HepG2 (cell line): Measurements from ENCODE around the gene PBX4. TPM values are rescaled to one million over a fixed set of nuclear protein-coding genes. Genes with fewer than 3 reads are reported as not detected.

ENCODE experiments used
- DR1 ChIP-seq: sonication (generic); formaldehyde crosslinking; IDR thresholded peaks from 2 replicates; pipeline ENCODE4 v1.8.0; 2021; ENCODE audit warnings: mild to moderate bottlenecking, missing genetic modification reagents, inconsistent platforms
- EP300 ChIP-seq, 3 experiments: sonication (generic) in 1 of 3; formaldehyde crosslinking in 1 of 3; IDR thresholded peaks; 2 replicates each; pipeline versions ENCODE4 v1.5.1 to v1.6.1; 2011 to 2020; ENCODE audit warnings: low read depth in 2 of 3, low read length in 2 of 3, borderline replicate concordance in 1 of 3, improper control_type of control experiment in 1 of 3, mild to moderate bottlenecking in 1 of 3, missing genetic modification reagents in 1 of 3, moderate library complexity in 1 of 3
- MAFK ChIP-seq, 2 experiments: IDR thresholded peaks in 1 of 2; conservative IDR thresholded peaks in 1 of 2; 2 replicates each; pipeline ENCODE4 v1.6.1; 2011; ENCODE audit warnings: improper control_type of control experiment in 2 of 2, low read length in 2 of 2
- MTF2 ChIP-seq: sonication (generic); formaldehyde crosslinking; IDR thresholded peaks from 2 replicates; pipeline ENCODE4 v1.5.0; 2020; ENCODE audit warnings: missing genetic modification reagents, borderline replicate concordance
- RBAK ChIP-seq: sonication (generic); formaldehyde crosslinking; IDR thresholded peaks from 2 replicates; pipeline ENCODE4 v1.5.1; 2020; ENCODE audit warnings: mild to moderate bottlenecking, missing genetic modification reagents
- RBFOX2 ChIP-seq: fragments of 200-400 bp; formaldehyde crosslinking; IDR thresholded peaks from 2 replicates; pipeline ENCODE4 v1.6.1; 2017; ENCODE audit warnings: low read depth, mild to moderate bottlenecking, low read length
- SMC3 ChIP-seq: IDR thresholded peaks from 2 replicates; pipeline ENCODE4 v1.6.1; 2011; ENCODE audit warnings: low read length, improper control_type of control experiment
- SRSF9 ChIP-seq: fragments of 200-400 bp; formaldehyde crosslinking; IDR thresholded peaks from 2 replicates; pipeline ENCODE4 v1.6.1; 2018; ENCODE audit warnings: borderline replicate concordance, mild to moderate bottlenecking, low read depth, low read length; ENCODE audit not compliant: insufficient read depth, poor library complexity, severe bottlenecking
- TCF7L2 ChIP-seq: IDR thresholded peaks from 2 replicates; pipeline ENCODE4 v1.6.1; 2011; ENCODE audit warnings: mild to moderate bottlenecking, low read depth, low read length, moderate library complexity
- ZNF251 ChIP-seq: sonication (generic); formaldehyde crosslinking; IDR thresholded peaks from 2 replicates; pipeline ENCODE4 v1.9.0; 2021; ENCODE audit warnings: mild to moderate bottlenecking, missing genetic modification reagents
- ZNF510 ChIP-seq: sonication (generic); formaldehyde crosslinking; IDR thresholded peaks from 2 replicates; pipeline ENCODE4 v1.4.0; 2020; ENCODE audit warnings: low read depth, mild to moderate bottlenecking, missing genetic modification reagents
- ZNF513 ChIP-seq: sonication (generic); formaldehyde crosslinking; conservative IDR thresholded peaks from 2 replicates; pipeline ENCODE4 v1.5.0; 2020; ENCODE audit warnings: missing genetic modification reagents
- ZNF569 ChIP-seq: sonication (generic); formaldehyde crosslinking; IDR thresholded peaks from 2 replicates; pipeline ENCODE4 v1.5.0; 2020; ENCODE audit warnings: mild to moderate bottlenecking, missing genetic modification reagents, moderate library complexity, borderline replicate concordance
- ZNF570 ChIP-seq: sonication (generic); formaldehyde crosslinking; IDR thresholded peaks from 2 replicates; pipeline ENCODE4 v1.4.0; 2020; ENCODE audit warnings: mild to moderate bottlenecking, missing genetic modification reagents, borderline replicate concordance
- ZNF7 ChIP-seq: IDR thresholded peaks from 2 replicates; pipeline ENCODE4 v1.6.1; 2016; ENCODE audit warnings: missing biosample characterization, missing genetic modification reagents
- ZNF709 ChIP-seq: sonication (generic); formaldehyde crosslinking; IDR thresholded peaks from 2 replicates; pipeline ENCODE4 v1.5.0; 2020; ENCODE audit warnings: mild to moderate bottlenecking, missing genetic modification reagents
- ZSCAN21 ChIP-seq: sonication (generic); formaldehyde crosslinking; IDR thresholded peaks from 2 replicates; pipeline ENCODE4 v1.8.0; 2022; ENCODE audit warnings: mild to moderate bottlenecking, missing genetic modification reagents, moderate library complexity, borderline replicate concordance
- polyA plus RNA-seq, 8 experiments: library from polyadenylated mRNA; depleted of rRNA in 3 of 8; stranded (reverse) in 7 of 8; unstranded in 1 of 8; fragments of >200 nt; fragmentation: Illumina TruSeq in 4 of 8; extraction: Trizol in 4 of 8; gene quantifications; 2 replicates each; pipeline versions ENCODE4 v1.2.1 to v1.2.3, GENCODE V29; 2011 to 2016; ENCODE audit warnings: low read depth in 4 of 8, missing spikeins in 1 of 8, mixed read lengths in 1 of 8; ENCODE audit not compliant: insufficient read depth in 1 of 8
- total RNA-seq, 5 experiments: library from RNA; depleted of rRNA; stranded (reverse); fragments of >200 nt; fragmentation: Illumina TruSeq; extraction: Trizol; gene quantifications; 2 replicates each; pipeline ENCODE4 v1.2.3, GENCODE V29; 2016; ENCODE audit warnings: low read depth in 1 of 5
- TF ChIP-seq, protein P1 (sequence below): sonication (generic); formaldehyde crosslinking; IDR thresholded peaks from 2 replicates; pipeline ENCODE4 v1.5.1; 2020; ENCODE audit warnings: missing genetic modification reagents, mild to moderate bottlenecking, borderline replicate concordance
- TF ChIP-seq, protein P2 (sequence below): sonication (generic); formaldehyde crosslinking; IDR thresholded peaks from 2 replicates; pipeline ENCODE4 v1.4.0; 2020; ENCODE audit warnings: missing genetic modification reagents, borderline replicate concordance

PBX4 gene
- total and polyA plus RNA-seq, 2 of the 13 experiments (the other 11 are each of a cell fraction or from before 2014, with no cell fraction given), result not detected

DNA sequence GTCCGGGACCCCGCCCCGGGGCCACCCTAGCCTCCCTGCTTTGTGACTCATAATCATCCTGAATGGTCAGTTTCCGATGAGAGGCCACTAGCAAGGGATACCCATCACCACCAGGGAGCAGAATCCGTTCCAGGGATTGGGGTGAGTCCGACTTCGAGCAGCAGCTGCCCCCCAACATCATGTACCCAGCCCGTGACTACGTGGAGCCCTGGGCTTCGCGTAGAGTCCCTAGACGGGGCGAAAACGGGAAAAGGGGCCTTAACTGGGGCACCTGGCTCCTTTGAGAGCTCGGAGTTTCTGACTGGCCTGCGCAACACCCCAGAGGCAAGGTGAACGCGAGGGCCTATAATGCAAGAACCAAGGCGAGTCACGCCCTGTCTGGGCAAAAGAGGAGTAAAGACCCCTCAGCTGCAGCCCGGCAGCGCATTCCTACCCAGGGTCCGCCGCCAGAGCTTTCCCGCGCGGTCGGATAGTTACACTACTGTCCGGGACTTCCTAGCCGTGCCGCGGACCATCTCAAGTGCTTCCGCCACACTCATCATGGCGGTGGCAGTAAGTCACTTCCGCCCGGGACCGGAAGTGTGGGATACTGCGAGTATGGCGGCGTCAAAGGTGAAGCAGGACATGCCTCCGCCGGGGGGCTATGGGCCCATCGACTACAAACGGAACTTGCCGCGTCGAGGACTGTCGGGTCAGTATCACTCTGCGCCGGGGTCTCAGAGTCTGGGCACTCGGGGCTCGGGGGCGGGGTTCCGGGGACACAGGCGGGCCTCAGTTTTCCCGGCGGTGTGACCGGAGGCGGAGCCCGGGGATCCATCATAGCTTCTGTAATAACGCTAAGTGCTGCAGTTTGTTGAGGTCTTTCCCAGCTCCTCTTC lies 102.6 kb downstream of the PBX4 start, which contains the start of gene NDUFA13 (continued):
- TF ChIP-seq RBAK, result 0 out of 2 replicates have a peak, but pooled peaks have one; percentile 42
- no peak for TF ChIP-seq ZNF251 (CRISPR knock-in tag)
- TF ChIP-seq ZNF570 (CRISPR knock-in tag), result no peak
- TF ChIP-seq, protein P1, sequence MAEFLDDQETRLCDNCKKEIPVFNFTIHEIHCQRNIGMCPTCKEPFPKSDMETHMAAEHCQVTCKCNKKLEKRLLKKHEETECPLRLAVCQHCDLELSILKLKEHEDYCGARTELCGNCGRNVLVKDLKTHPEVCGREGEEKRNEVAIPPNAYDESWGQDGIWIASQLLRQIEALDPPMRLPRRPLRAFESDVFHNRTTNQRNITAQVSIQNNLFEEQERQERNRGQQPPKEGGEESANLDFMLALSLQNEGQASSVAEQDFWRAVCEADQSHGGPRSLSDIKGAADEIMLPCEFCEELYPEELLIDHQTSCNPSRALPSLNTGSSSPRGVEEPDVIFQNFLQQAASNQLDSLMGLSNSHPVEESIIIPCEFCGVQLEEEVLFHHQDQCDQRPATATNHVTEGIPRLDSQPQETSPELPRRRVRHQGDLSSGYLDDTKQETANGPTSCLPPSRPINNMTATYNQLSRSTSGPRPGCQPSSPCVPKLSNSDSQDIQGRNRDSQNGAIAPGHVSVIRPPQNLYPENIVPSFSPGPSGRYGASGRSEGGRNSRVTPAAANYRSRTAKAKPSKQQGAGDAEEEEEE (CRISPR knock-in tag), result no peak
- 0 out of 2 replicates have a peak, but pooled peaks have one; percentile 61 for TF ChIP-seq DR1 (CRISPR knock-in tag)
- peak; percentile 83 for TF ChIP-seq RBFOX2
- TF ChIP-seq ZNF709, result 0 out of 2 replicates have a peak, but pooled peaks have one; percentile 61
- no peak for TF ChIP-seq ZNF569 (CRISPR knock-in tag)
- no peak for TF ChIP-seq SRSF9
- no peak for TF ChIP-seq MAFK (conservative IDR thresholded peaks at IDR 0.05 in 1 of 2, IDR thresholded peaks at IDR 0.05 in 1 of 2; ENCODE audit: low read length in 2 of 2)
- TF ChIP-seq TCF7L2, result no peak
- no peak for TF ChIP-seq ZNF513
- TF ChIP-seq ZNF510 (CRISPR knock-in tag), result peak; percentile 95; the same call in 1 of the 2 replicates
- no peak for TF ChIP-seq ZNF7 (CRISPR knock-in tag)
- TF ChIP-seq ZSCAN21, result no peak
- TF ChIP-seq MTF2 (CRISPR knock-in tag), result no peak
- TF ChIP-seq, protein P2, sequence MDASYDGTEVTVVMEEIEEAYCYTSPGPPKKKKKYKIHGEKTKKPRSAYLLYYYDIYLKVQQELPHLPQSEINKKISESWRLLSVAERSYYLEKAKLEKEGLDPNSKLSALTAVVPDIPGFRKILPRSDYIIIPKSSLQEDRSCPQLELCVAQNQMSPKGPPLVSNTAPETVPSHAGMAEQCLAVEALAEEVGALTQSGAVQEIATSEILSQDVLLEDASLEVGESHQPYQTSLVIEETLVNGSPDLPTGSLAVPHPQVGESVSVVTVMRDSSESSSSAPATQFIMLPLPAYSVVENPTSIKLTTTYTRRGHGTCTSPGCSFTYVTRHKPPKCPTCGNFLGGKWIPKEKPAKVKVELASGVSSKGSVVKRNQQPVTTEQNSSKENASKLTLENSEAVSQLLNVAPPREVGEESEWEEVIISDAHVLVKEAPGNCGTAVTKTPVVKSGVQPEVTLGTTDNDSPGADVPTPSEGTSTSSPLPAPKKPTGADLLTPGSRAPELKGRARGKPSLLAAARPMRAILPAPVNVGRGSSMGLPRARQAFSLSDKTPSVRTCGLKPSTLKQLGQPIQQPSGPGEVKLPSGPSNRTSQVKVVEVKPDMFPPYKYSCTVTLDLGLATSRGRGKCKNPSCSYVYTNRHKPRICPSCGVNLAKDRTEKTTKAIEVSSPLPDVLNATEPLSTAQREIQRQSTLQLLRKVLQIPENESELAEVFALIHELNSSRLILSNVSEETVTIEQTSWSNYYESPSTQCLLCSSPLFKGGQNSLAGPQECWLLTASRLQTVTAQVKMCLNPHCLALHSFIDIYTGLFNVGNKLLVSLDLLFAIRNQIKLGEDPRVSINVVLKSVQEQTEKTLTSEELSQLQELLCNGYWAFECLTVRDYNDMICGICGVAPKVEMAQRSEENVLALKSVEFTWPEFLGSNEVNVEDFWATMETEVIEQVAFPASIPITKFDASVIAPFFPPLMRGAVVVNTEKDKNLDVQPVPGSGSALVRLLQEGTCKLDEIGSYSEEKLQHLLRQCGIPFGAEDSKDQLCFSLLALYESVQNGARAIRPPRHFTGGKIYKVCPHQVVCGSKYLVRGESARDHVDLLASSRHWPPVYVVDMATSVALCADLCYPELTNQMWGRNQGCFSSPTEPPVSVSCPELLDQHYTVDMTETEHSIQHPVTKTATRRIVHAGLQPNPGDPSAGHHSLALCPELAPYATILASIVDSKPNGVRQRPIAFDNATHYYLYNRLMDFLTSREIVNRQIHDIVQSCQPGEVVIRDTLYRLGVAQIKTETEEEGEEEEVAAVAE (CRISPR knock-in tag), result peak; percentile 47; the same call in 1 of the 2 replicates
- no peak for TF ChIP-seq SMC3
- TF ChIP-seq EP300 (IDR thresholded peaks at IDR 0.05; ENCODE audit: low read depth in 2 of 2, low read length in 2 of 2), result peak in 1 of 2 experiments; percentile 34; a peak in 1 of 4 replicates
- no peak for TF ChIP-seq EP300 (CRISPR knock-in tag; IDR thresholded peaks at IDR 0.05; ENCODE audit: borderline replicate concordance)
